GM18507 (cell line): ENCODE results near the gene ME2.
"Not testable (repeated sequence)": the region's sequence is repeated elsewhere in the genome, so short reads cannot be mapped to it uniquely, and the experiment has no call there.

Source experiments
- DNase-seq: peaks from one replicate; pipeline ENCODE4 v3.0.0; 2011; ENCODE audit warnings: low read depth; ENCODE audit not compliant: insufficient read length; ENCODE audit errors: extremely low spot score
- FAIRE-seq: peaks from 2 replicates; lab custom pipeline; 2011; peaks lifted over from hg19 to GRCh38; lab: Jason Lieb, UNC

The ME2 gene

GRCh38 chr18:50878345-50879301 lies at the start of gene ME2:
TSS of gene ME2 (plus strand) at chr18:50879118. CDS start at chr18:50895821, 16,703 bp downstream.
- DNase-seq (peak; percentile 93), FAIRE-seq (peak; percentile 95)

GRCh38 chr18:50829644-50830043 lies 49.3 kb upstream of the ME2 start:
- FAIRE-seq (no peak), DNase-seq (no peak)

- no peak for FAIRE-seq
- DNase-seq, result no peak
Observed at GRCh38 chr18:50830544-50830943, 48.4 kb upstream of the ME2 start.

- FAIRE-seq (peak; percentile 67), DNase-seq (no peak)
Observed at GRCh38 chr18:50832754-50833153, 46.2 kb upstream of the ME2 start.

GRCh38 chr18:50833496-50833895 lies 45.4 kb upstream of the ME2 start:
- not testable (repeated sequence) for FAIRE-seq, DNase-seq

GRCh38 chr18:50836521-50836957 lies 42.4 kb upstream of the ME2 start:
- DNase-seq (no peak), FAIRE-seq (no peak)

- no peak for FAIRE-seq
- DNase-seq, result no peak
Observed at GRCh38 chr18:50839341-50839740, 39.6 kb upstream of the ME2 start.

- DNase-seq (no peak), FAIRE-seq (no peak)
Observed at GRCh38 chr18:50839996-50840395, 38.9 kb upstream of the ME2 start.

- FAIRE-seq (no peak), DNase-seq (no peak)
Observed at GRCh38 chr18:50842846-50843245, 36.1 kb upstream of the ME2 start.

- DNase-seq (no peak), FAIRE-seq (no peak)
Observed at GRCh38 chr18:50844554-50844953, 34.4 kb upstream of the ME2 start.

GRCh38 chr18:50844960-50845359 lies 34.0 kb upstream of the ME2 start:
- DNase-seq (no peak), FAIRE-seq (no peak)

- no peak for DNase-seq
- FAIRE-seq, result no peak
Observed at GRCh38 chr18:50847192-50847591, 31.7 kb upstream of the ME2 start.

GRCh38 chr18:50848061-50848551 lies 30.8 kb upstream of the ME2 start:
- FAIRE-seq, result no peak
- no peak for DNase-seq

- DNase-seq (no peak), FAIRE-seq (no peak)
Observed at GRCh38 chr18:50848991-50849390, 29.9 kb upstream of the ME2 start.

GRCh38 chr18:50849419-50849821 lies 29.5 kb upstream of the ME2 start:
- DNase-seq, result no peak
- FAIRE-seq, result no peak

GRCh38 chr18:50850307-50851065 lies 28.4 kb upstream of the ME2 start:
- FAIRE-seq (no peak), DNase-seq (no peak)

GRCh38 chr18:50853863-50854271 lies 25.1 kb upstream of the ME2 start:
- FAIRE-seq, result no peak
- no peak for DNase-seq

GRCh38 chr18:50855976-50856757 lies 22.8 kb upstream of the ME2 start:
- FAIRE-seq, result no peak

GRCh38 chr18:50857166-50857565 lies 21.8 kb upstream of the ME2 start:
- not testable (repeated sequence) for FAIRE-seq, DNase-seq

More at GRCh38 chr18:50855976-50856757, 22.8 kb upstream of the ME2 start:
- DNase-seq, result no peak
